ENCODE data around the gene NQO1. TPM values are rescaled to one million over a fixed set of nuclear protein-coding genes. Genes with fewer than 3 reads are reported as not detected.

The NQO1 gene
- 113 and 184 TPM in 2 replicates for total RNA-seq (ENCODE audit: low replicate concordance)

GRCh38 chr16:69726313-69727060 lies at the start of gene NQO1:
Gene NQO1, minus strand, starts transcription at chr16:69726560. Its CDS starts 121 bp downstream, at chr16:69726439.

GRCh38 chr16:69761983-69762813 lies 35.8 kb upstream of the NQO1 start, which contains the start of gene WWP2:
Gene WWP2, plus strand, starts transcription at chr16:69762332. Its CDS starts 24,679 bp downstream, at chr16:69787011.

GRCh38 chr16:69754469-69755310 lies 28.3 kb upstream of the NQO1 start, which contains the start of gene NOB1:
Gene NOB1, minus strand, starts transcription at chr16:69754926. Its CDS starts 16 bp downstream, at chr16:69754910.

Other genes with a start within 250 kb of the NQO1 start
- gene NFAT5, start 160.6 kb downstream of the NQO1 start, total RNA-seq (ENCODE audit: low replicate concordance), result 7.7 and 10.1 TPM in 2 replicates
- 21.9 and 30.7 TPM in 2 replicates for gene NOB1, start 28.4 kb upstream of the NQO1 start, total RNA-seq (ENCODE audit: low replicate concordance)
- 14.4 and 15.9 TPM in 2 replicates for gene WWP2, start 35.8 kb upstream of the NQO1 start, total RNA-seq (ENCODE audit: low replicate concordance)
- gene CLEC18A, start 224.8 kb upstream of the NQO1 start, total RNA-seq (ENCODE audit: low replicate concordance), result 0.23 and 9.2 TPM in 2 replicates

Data from smooth muscle cell of the coronary artery (primary cell).